AG04450 (cell line): Measurements from ENCODE around the gene AVPR1A. TPM values are rescaled to one million over a fixed set of nuclear protein-coding genes. Genes with fewer than 3 reads are reported as not detected.

Experiments used
- CTCF ChIA-PET: fragments of 300-600, 350-600 bp; formaldehyde crosslinking; extraction: SDS; loops from one replicate; lab custom pipeline; 2022; ENCODE audit warnings: antibody characterized with exemption, inconsistent platforms; lab: Charles Lee
- POLR2A ChIA-PET: fragments of 350-600 bp; formaldehyde crosslinking; extraction: SDS; loops from one replicate; lab custom pipeline; 2021; ENCODE audit warnings: antibody characterized with exemption, inconsistent platforms; lab: Yijun Ruan, JAX
- DNase-seq: peaks from one replicate; pipeline ENCODE4 v3.0.0-alpha.2; 2011; ENCODE audit warnings: low read depth, low spot score
- H3K27ac ChIP-seq: one replicate; pipeline ENCODE4 v1.5.1; 2012; ENCODE audit warnings: low read depth, low read length, control low read depth
- H3K27me3 ChIP-seq: one replicate; pipeline ENCODE4 v1.6.0; 2012; ENCODE audit warnings: low read length; ENCODE audit not compliant: control insufficient read depth, insufficient read depth
- H3K4me3 ChIP-seq: 2 replicates; pipeline ENCODE4 v1.5.1; 2011; ENCODE audit warnings: mild to moderate bottlenecking, low read depth, low read length, control low read depth
- H3K9me3 ChIP-seq: 2 replicates; pipeline ENCODE4 v1.5.1; 2012; ENCODE audit warnings: low read length; ENCODE audit not compliant: control insufficient read depth, insufficient read depth
- CTCF ChIP-seq: IDR thresholded peaks from 2 replicates; pipeline ENCODE4 v1.5.1; 2011; ENCODE audit warnings: low read depth, low read length, control low read depth, inconsistent platforms
- polyA plus RNA-seq: library from polyadenylated mRNA; depleted of rRNA; stranded (reverse); fragments of >200 nt; gene quantifications from 2 replicates; pipeline ENCODE4 v1.2.3, GENCODE V29; 2011; rRNA removed

AVPR1A gene
- polyA plus RNA-seq, 1 experiment = not detected

GRCh38 chr12:63098851-63099250, 52.1 kb downstream of the AVPR1A start:
- TF ChIP-seq CTCF = no peak
- Histone ChIP-seq H3K4me3 (no peak overlapping the region), H3K27ac (no peak overlapping the region), H3K9me3 (no peaks in the 10 kb centered on the region), H3K27me3 (no peaks in the 10 kb centered on the region)
- ChIA-PET CTCF (no interaction called here), POLR2A (no interaction called here)
- no peak for DNase-seq

- no peak for DNase-seq
- CTCF ChIA-PET = interaction anchor here (0.7 kb wide), 1 partner anchor 26 kb away, joined by 4 read pairs; no protein-coding TSS in a partner anchor
- Histone ChIP-seq H3K4me3 (no peak overlapping the region), H3K27ac (no peak overlapping the region), H3K9me3 (no peaks in the 10 kb centered on the region), H3K27me3 (peaks cover 4% of the 10 kb centered on the region)
- TF ChIP-seq CTCF = no peak
- POLR2A ChIA-PET = no interaction called here
These were observed 55.5 kb downstream of the AVPR1A start for GRCh38 chr12:63095369-63095980.

- no peak overlapping the region for H3K4me3 ChIP-seq
- no peak for TF ChIP-seq CTCF
- no peak overlapping the region for H3K27ac ChIP-seq
- no peaks in the 10 kb centered on the region for H3K9me3 ChIP-seq
- ChIA-PET CTCF (interaction anchor here (0.6 to 1.6 kb wide), 2 partner anchors 25 to 674 kb away, joined by 4 read pairs; no protein-coding TSS in a partner anchor), POLR2A (no interaction called here)
- peaks cover 7% of the 10 kb centered on the region for H3K27me3 ChIP-seq
- no peak for DNase-seq
These were observed 57.3 kb downstream of the AVPR1A start for GRCh38 chr12:63093711-63094110.

DNA sequence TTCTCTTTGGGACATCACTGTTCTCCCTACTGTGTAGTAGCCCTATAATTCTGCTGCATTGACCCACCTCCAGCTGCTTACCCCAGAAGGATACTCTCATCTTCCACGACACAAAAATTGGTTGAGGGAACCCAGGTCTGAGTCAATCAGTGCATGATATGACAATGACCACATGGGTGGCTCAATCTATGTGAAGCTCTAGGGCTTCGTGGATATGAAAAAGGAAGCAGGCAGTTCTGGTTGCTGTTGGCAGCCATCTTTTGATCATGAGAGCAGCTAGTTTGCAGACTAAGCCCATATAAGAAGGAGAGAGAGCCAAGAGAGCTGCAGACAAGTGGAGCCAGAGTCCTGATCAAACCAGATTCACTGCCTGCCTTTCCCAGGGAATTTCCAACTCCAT, 57.9 kb downstream of the AVPR1A start:
- no peak for DNase-seq
- POLR2A ChIA-PET = no interaction called here
- CTCF ChIA-PET = interaction anchor here (1.6 kb wide), 1 partner anchor 24 kb away, joined by 4 read pairs; no protein-coding TSS in a partner anchor

More for the DNA sequence above, 57.9 kb downstream of the AVPR1A start:
- peaks cover 7% of the 10 kb centered on the region for H3K27me3 ChIP-seq
- H3K9me3 ChIP-seq = no peaks in the 10 kb centered on the region
- no peak for TF ChIP-seq CTCF
- no peak overlapping the region for H3K4me3 ChIP-seq
- H3K27ac ChIP-seq = no peak overlapping the region

Other genes starting within 250 kb of the AVPR1A start
- 0.12 and 0.19 TPM in 2 replicates for gene PPM1H, start 216.1 kb downstream of the AVPR1A start, polyA plus RNA-seq